ENCODE measurements around the gene PRSS21.

Gene PRSS21

DNA sequence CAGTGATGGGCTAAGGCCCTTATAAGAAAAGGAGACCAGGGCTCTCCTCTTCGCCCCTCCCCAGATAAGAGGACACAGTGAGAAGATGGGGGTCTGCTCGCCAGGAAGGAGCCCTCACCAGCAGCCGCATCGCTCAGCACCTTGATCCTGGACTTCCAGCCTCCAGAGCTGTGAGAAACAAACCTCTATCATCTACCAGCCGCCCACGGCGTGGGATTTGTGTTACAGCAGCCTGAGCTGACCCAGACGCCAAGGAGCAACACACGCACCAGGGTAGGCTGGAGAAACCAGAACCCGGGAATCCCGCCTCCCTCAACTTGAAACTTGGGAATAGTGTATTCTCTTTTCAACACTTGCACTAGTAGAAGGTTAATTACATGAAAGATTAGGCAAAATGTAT is 8.9 kb downstream of the PRSS21 start:
- Mint-ChIP-seq H3K4me3 (no peak overlapping the region), H3K27ac (no peak overlapping the region), H3K4me1 (no peaks in the 10 kb centered on the region), H3K27me3 (peaks cover 6% of the 10 kb centered on the region), H3K9me3 (no peaks in the 10 kb centered on the region)
- ATAC-seq (no peak), DNase-seq (no peak)

DNA sequence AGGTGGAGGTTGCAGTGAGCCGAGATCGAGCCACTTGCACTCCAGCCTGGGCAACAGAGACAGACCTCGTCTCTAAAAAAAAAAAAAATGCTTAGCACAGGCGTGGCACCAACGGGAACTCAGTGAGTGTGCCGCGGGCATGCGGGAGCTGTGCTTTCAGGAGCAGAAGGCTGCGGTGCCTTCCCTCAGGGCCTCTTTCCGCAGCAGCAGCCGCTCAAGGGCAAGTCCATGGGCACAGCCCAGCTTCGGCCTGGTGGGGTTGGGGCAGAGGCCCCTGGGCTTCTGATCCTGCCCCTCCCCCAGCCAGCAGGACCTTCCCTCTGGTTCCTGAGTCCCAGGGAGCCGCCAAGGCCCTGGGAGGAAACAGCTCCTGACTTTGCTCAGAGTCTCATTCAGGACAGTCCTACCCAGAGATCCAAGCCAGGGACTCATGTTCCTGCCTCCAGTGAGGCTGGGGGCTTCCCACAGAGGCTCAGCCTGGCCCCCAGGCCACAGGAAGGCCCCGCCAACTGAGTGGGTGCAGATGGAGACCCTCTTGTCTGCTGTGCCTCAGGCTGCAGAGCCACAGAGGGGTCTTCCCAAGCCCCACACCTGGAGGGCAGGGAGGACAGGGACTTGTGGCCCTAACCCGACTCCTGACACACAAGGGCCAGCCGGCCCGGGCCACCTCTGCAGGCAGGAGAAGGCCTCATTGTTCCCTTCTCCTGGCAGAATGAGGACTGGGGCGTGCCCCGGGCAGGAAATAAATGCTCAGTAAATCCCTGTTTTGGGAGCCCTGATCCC is 9.7 kb downstream of the PRSS21 start:
- no peak for DNase-seq
- Mint-ChIP-seq H3K27me3 (peaks cover 11% of the 10 kb centered on the region), H3K4me3 (no peak overlapping the region), H3K9me3 (no peaks in the 10 kb centered on the region), H3K27ac (no peak overlapping the region), H3K4me1 (no peaks in the 10 kb centered on the region)
- ATAC-seq, result no peak

DNA sequence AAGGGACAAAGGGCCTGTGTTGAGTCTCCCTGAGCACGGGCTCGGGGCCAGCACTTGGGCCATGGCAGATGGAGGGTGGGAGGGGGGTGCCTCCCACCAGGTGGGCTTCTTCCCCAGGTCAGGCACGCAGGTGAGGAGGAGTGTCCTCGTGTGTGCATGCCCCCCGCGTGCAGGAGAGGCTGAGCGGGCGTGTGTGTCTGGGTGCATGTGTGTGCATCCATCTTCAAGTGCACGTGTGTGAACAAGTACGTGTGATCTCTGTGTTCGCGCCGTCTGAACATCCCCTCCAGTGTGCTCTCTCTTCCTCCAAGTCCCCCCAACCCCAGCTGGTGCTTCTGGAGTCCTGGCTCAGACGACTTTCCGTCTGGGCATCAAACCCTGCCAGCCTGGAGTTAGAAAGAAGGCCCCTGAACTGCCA is 10.3 kb downstream of the PRSS21 start:
- ATAC-seq (no peak), DNase-seq (no peak)
- no peak overlapping the region for H3K4me3 Mint-ChIP-seq
- H3K9me3 Mint-ChIP-seq, result no peaks in the 10 kb centered on the region
- H3K27ac Mint-ChIP-seq, result no peak overlapping the region
- peaks cover 11% of the 10 kb centered on the region for H3K27me3 Mint-ChIP-seq
- no peaks in the 10 kb centered on the region for H3K4me1 Mint-ChIP-seq

- no peaks in the 10 kb centered on the region for H3K4me1 Mint-ChIP-seq
- no peaks in the 10 kb centered on the region for H3K9me3 Mint-ChIP-seq
- H3K27ac Mint-ChIP-seq, result peak overlapping the region in 1 of 2 donors; percentile 93
- DNase-seq (no peak), ATAC-seq (no peak)
- no peak overlapping the region for H3K4me3 Mint-ChIP-seq
- peaks cover 11% of the 10 kb centered on the region for H3K27me3 Mint-ChIP-seq
Measured at GRCh38 chr16:2827831-2828520, 10.9 kb downstream of the PRSS21 start.

GRCh38 chr16:2828521-2828840 is 11.4 kb downstream of the PRSS21 start:
- no peak for DNase-seq
- peaks cover 11% of the 10 kb centered on the region for H3K27me3 Mint-ChIP-seq
- H3K9me3 Mint-ChIP-seq, result no peaks in the 10 kb centered on the region
- no peak overlapping the region for H3K4me3 Mint-ChIP-seq
- H3K4me1 Mint-ChIP-seq, result no peaks in the 10 kb centered on the region
- no peak for ATAC-seq
- peak overlapping the region in 1 of 2 donors; percentile 19 for H3K27ac Mint-ChIP-seq

DNA sequence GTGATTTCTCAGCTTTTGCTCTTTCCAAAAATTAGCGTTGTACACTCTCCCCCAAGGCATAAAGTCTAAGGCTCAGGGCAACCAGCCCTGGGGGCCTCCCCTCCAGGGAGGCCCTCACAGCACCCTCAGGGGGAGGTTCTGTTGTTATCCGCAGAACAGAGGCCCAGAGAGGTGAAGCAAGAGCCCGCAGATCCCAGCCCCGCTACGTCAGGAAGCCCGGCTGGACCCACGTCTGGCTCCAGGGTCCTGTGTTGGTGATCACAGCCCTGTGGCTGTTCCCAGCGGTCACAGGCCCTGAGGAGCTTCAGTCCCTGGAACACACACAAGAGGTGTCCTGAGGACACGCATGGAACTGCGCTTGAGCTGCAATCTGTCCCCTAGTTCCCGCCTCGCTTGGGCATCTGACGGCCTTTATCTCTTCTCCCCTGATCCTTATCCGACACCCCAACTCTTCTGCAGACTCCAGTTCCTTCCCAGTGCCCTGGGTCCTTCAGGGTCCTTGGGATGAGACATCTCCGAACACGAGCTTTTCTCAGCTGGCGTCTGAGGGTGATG is 11.9 kb downstream of the PRSS21 start:
- H3K27me3 Mint-ChIP-seq, result peaks cover 11% of the 10 kb centered on the region
- DNase-seq, result no peak

DNA sequence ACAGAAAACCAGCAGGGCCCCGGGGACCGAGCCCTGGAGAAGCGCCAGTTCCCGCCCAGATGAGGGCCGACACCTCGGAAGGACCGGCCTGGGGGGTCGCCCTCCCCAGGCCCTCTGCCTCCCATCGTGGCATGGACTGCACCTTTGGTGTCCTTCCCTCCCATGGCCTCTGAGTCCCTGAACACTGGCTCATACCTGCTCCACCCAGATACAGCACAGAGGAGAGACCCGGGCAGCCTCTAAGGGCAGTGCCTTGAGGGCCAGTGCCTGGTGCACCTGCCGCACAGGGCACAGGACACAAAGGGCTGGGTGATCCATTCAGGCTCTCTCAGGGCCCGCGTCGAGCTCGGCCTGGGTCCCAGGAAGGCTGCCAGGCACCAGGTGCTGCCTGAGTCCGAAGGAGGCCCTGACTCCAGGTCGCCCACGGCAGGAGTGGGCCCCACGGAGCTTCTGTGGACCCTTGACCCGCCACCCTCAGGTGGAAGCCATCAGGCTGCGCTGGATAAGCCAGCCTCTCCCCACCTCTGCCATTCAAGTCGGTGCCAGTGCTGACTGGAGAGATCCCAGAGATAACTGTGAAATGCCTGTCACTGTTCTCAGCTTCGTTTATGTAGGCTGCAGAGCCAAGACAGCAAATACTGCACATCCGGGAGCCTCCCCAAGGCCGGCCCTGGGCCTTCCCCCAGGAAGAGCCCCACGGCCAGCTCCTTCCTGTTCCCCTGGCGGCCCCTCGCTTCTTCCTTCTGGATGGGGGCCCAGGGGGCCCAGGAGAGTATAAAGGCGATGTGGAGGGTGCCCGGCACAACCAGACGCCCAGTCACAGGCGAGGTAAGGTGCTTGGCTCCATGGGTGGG is 12.7 kb downstream of the PRSS21 start, which contains the start of gene ZG16B:
Gene ZG16B (plus strand): TSS at position 803 of the 854 bp plus-strand sequence. CDS start 139 bp downstream, outside the sequence.
- H3K27ac Mint-ChIP-seq, result peak within 1 kb of the TSS; percentile 93 to 95
- ATAC-seq (peak; percentile 75), DNase-seq (no peak)
- no peaks in the 10 kb centered on the region for H3K4me1 Mint-ChIP-seq
- H3K4me3 Mint-ChIP-seq, result peak within 1 kb of the TSS; percentile 69 to 76
- no peaks in the 10 kb centered on the region for H3K9me3 Mint-ChIP-seq
- peaks cover 11% of the 10 kb centered on the region for H3K27me3 Mint-ChIP-seq

More for the DNA sequence above, 11.9 kb downstream of the PRSS21 start:
- Mint-ChIP-seq H3K27ac (no peak overlapping the region), H3K9me3 (no peaks in the 10 kb centered on the region), H3K4me1 (no peaks in the 10 kb centered on the region), H3K4me3 (no peak overlapping the region)
- ATAC-seq, result no peak

- peak; percentile 24 for ATAC-seq
- Mint-ChIP-seq H3K4me3 (peak overlapping the region; percentile 69 to 76), H3K27ac (peak overlapping the region; percentile 93 to 95), H3K4me1 (no peaks in the 10 kb centered on the region), H3K27me3 (peaks cover 11% of the 10 kb centered on the region), H3K9me3 (no peaks in the 10 kb centered on the region)
- no peak for DNase-seq
Measured at GRCh38 chr16:2830355-2830695, 13.3 kb downstream of the PRSS21 start.

- no peak for ATAC-seq
- H3K4me3 Mint-ChIP-seq, result no peak overlapping the region
- H3K27ac Mint-ChIP-seq, result no peak overlapping the region
- H3K27me3 Mint-ChIP-seq, result peaks cover 11% of the 10 kb centered on the region
- no peak for DNase-seq
- H3K4me1 Mint-ChIP-seq, result no peaks in the 10 kb centered on the region
- H3K9me3 Mint-ChIP-seq, result no peaks in the 10 kb centered on the region
Measured at GRCh38 chr16:2831203-2831602, 14.2 kb downstream of the PRSS21 start.

DNA sequence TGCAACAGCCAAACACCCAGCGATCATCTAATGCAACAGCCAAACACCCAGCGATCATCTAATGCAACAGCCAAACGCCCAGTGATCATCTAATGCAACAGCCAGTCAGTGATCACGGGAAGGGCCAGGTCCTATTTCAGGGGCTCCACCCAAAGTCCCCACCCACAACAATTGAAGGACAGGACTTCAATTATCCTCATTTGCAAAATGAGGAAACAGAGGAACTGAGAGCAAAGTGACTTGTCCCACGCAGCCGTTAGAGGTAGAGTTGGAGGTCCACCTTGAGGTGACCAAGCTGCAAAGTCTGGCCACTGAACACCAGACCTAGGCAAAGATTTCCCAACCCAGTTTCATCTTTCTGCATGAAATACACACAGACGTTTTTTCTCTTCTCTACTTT is 16.7 kb downstream of the PRSS21 start:
- ATAC-seq (no peak), DNase-seq (no peak)
- Mint-ChIP-seq H3K4me1 (peaks cover 7% of the 10 kb centered on the region), H3K27ac (no peak overlapping the region), H3K9me3 (no peaks in the 10 kb centered on the region), H3K27me3 (peaks cover 11% of the 10 kb centered on the region), H3K4me3 (no peak overlapping the region)

DNA sequence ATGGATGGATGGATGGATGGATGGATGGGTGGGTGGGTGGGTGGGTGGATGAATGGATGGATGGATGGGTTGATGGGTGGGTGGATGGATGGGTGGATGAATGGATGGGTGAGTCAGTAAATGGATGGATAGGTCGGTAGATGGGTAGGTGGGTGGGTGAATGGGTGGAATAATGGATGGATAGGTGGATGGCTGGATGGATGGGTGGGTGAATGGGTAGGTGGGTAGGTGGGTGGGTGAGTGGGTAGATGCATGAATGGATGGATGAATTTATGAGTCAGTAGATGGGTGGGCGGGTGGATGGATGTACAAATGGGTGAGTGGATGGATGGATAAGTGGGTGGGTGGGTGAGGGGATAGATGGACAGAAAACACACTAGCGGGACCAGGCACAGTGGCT is 17.9 kb downstream of the PRSS21 start:
- Mint-ChIP-seq H3K4me1 (peaks cover 19% of the 10 kb centered on the region), H3K27ac (no peak overlapping the region)

GRCh38 chr16:2835638-2836493 is 18.8 kb downstream of the PRSS21 start:
- Mint-ChIP-seq H3K4me3 (no peak overlapping the region), H3K9me3 (no peaks in the 10 kb centered on the region), H3K27ac (no peak overlapping the region), H3K4me1 (peaks cover 28% of the 10 kb centered on the region), H3K27me3 (peaks cover 6% of the 10 kb centered on the region)
- no peak for DNase-seq
- no peak for ATAC-seq

More for the DNA sequence above, 17.9 kb downstream of the PRSS21 start:
- peaks cover 11% of the 10 kb centered on the region for H3K27me3 Mint-ChIP-seq
- ATAC-seq (no peak), DNase-seq (no peak)
- no peaks in the 10 kb centered on the region for H3K9me3 Mint-ChIP-seq
- H3K4me3 Mint-ChIP-seq, result no peak overlapping the region

GRCh38 chr16:2836646-2837508 is 19.8 kb downstream of the PRSS21 start:
- DNase-seq (no peak), ATAC-seq (no peak)
- Mint-ChIP-seq H3K27ac (peak overlapping the region in 1 of 2 donors; percentile 5), H3K9me3 (no peaks in the 10 kb centered on the region), H3K27me3 (no peaks in the 10 kb centered on the region), H3K4me3 (no peak overlapping the region), H3K4me1 (peaks cover 38% of the 10 kb centered on the region)

- peak; percentile 62 to 69 for DNase-seq
- Mint-ChIP-seq H3K9me3 (peaks cover 4 to 6% of the 10 kb centered on the region in 2 donors), H3K4me1 (peaks cover 49% of the 10 kb centered on the region), H3K4me3 (peak overlapping the region in 1 of 2 donors; percentile 17), H3K27ac (peak overlapping the region in 1 of 2 donors; percentile 26), H3K27me3 (no peaks in the 10 kb centered on the region)
- ATAC-seq, result peak; percentile 81
Measured at GRCh38 chr16:2838928-2839327, 21.9 kb downstream of the PRSS21 start.
